ENCODE data around the gene AREG. TPM values are rescaled to one million over a fixed set of nuclear protein-coding genes. Genes with fewer than 3 reads are reported as not detected.
"Not testable (repeated sequence)": the region's sequence is repeated elsewhere in the genome, so short reads cannot be mapped to it uniquely, and the experiment has no call there.

Gene AREG, protein sequence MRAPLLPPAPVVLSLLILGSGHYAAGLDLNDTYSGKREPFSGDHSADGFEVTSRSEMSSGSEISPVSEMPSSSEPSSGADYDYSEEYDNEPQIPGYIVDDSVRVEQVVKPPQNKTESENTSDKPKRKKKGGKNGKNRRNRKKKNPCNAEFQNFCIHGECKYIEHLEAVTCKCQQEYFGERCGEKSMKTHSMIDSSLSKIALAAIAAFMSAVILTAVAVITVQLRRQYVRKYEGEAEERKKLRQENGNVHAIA
- 116 and 128 TPM in 2 replicates for total RNA-seq
- 129 and 135 TPM in 2 replicates for polyA plus RNA-seq

DNA sequence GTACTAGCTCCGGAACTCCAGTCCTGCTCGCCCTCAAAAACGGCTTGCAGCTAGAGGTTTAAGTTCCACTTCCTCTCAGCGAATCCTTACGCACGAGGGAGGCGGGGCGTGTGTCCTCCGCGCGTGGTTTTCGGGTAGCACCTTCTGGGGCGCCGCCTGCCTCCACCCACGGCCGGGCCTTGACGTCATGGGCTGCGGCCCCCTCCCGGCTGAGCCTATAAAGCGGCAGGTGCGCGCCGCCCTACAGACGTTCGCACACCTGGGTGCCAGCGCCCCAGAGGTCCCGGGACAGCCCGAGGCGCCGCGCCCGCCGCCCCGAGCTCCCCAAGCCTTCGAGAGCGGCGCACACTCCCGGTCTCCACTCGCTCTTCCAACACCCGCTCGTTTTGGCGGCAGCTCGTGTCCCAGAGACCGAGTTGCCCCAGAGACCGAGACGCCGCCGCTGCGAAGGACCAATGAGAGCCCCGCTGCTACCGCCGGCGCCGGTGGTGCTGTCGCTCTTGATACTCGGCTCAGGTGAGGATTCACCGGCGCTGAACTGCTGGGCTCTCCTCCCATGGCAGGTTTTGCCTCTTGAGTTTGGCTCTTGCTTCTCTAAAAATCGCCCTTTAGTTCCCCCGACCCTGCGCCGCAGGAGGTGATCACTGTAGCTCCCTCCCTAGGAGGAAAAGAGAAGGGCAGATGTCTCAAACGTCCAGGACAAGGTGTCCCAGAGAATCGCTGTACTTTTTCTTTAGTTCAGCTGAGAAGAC lies at the start of gene AREG:
Gene AREG (plus strand): TSS at position 246 of the 752 bp plus-strand sequence. CDS start 210 bp downstream, at position 456.
- Histone ChIP-seq H3K36me3 (replicated peaks; ENCODE audit: insufficient read depth, low read depth) (no peaks in the 10 kb centered on the region), H2AFZ (peak within 1 kb of the TSS; percentile 82), H3K79me2 (peaks cover 7% of the 10 kb centered on the region), H3K27me3 (no peaks in the 10 kb centered on the region), H3K27ac (peak within 1 kb of the TSS; percentile 91), H4K20me1 (ENCODE audit: insufficient read depth, poor library complexity, severe bottlenecking) (no peaks in the 10 kb centered on the region), H3K4me3 (peak within 1 kb of the TSS; percentile 57), H3K9me3 (ENCODE audit: low read depth) (no peaks in the 10 kb centered on the region), H3K4me1 (ENCODE audit: insufficient read depth) (no peaks in the 10 kb centered on the region), H3K4me2 (peak within 1 kb of the TSS; percentile 91), H3K9me2 (replicated peaks; ENCODE audit: insufficient read depth) (no peaks in the 10 kb centered on the region)
- peak; percentile 91 for DNase-seq (ENCODE audit: low spot score)
- under 1% methylated on average over 61 of the region's 64 CpGs for WGBS (ENCODE audit: low lambda C conversion rate, missing lambda C conversion rate)
- TF ChIP-seq EZH2phosphoT487 (IDR thresholded peaks at IDR 0.05; ENCODE audit: low read depth, severe bottlenecking, unreplicated experiment) (no peak), EZH2 (IDR thresholded peaks at IDR 0.05; ENCODE audit: borderline replicate concordance) (no peak)
- TF ChIP-seq, protein P1, sequence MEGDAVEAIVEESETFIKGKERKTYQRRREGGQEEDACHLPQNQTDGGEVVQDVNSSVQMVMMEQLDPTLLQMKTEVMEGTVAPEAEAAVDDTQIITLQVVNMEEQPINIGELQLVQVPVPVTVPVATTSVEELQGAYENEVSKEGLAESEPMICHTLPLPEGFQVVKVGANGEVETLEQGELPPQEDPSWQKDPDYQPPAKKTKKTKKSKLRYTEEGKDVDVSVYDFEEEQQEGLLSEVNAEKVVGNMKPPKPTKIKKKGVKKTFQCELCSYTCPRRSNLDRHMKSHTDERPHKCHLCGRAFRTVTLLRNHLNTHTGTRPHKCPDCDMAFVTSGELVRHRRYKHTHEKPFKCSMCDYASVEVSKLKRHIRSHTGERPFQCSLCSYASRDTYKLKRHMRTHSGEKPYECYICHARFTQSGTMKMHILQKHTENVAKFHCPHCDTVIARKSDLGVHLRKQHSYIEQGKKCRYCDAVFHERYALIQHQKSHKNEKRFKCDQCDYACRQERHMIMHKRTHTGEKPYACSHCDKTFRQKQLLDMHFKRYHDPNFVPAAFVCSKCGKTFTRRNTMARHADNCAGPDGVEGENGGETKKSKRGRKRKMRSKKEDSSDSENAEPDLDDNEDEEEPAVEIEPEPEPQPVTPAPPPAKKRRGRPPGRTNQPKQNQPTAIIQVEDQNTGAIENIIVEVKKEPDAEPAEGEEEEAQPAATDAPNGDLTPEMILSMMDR (IDR thresholded peaks at IDR 0.05; ENCODE audit: poor library complexity): peak; percentile 57

DNA sequence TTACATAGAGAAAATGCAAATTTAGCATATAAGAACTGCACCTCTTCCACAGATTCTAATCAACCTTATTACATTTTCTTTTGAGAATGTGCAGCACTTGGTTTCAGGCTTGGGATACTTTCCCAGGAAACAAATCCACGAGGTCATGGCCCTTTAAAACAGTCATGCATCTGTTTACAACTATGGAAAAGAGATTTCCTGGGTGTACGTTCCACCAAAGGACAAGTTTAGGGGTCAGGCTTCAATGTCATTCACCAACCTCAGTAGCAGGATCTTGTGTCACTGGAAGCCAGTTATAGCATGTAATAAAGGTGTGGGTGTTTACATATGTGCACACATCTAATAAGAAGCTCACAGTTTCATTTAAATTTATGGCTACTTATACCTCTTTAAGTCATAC lies 49.3 kb upstream of the AREG start:
- Histone ChIP-seq H3K4me3 (no peak overlapping the region), H4K20me1 (ENCODE audit: insufficient read depth, poor library complexity, severe bottlenecking) (no peaks in the 10 kb centered on the region), H3K36me3 (replicated peaks; ENCODE audit: insufficient read depth, low read depth) (no peaks in the 10 kb centered on the region), H3K79me2 (no peaks in the 10 kb centered on the region), H2AFZ (no peak overlapping the region), H3K4me1 (ENCODE audit: insufficient read depth) (no peaks in the 10 kb centered on the region), H3K27me3 (no peaks in the 10 kb centered on the region), H3K9me3 (ENCODE audit: low read depth) (no peaks in the 10 kb centered on the region), H3K27ac (no peak overlapping the region), H3K9me2 (replicated peaks; ENCODE audit: insufficient read depth) (no peaks in the 10 kb centered on the region), H3K4me2 (no peak overlapping the region)
- DNase-seq (ENCODE audit: low spot score): no peak
- TF ChIP-seq, protein P1 (IDR thresholded peaks at IDR 0.05; ENCODE audit: poor library complexity): no peak
- TF ChIP-seq EZH2phosphoT487 (IDR thresholded peaks at IDR 0.05; ENCODE audit: low read depth, severe bottlenecking, unreplicated experiment) (no peak), EZH2 (IDR thresholded peaks at IDR 0.05; ENCODE audit: borderline replicate concordance) (no peak)
- 36% methylated on average over 2 of the region's 2 CpGs for WGBS (ENCODE audit: low lambda C conversion rate, missing lambda C conversion rate)

DNA sequence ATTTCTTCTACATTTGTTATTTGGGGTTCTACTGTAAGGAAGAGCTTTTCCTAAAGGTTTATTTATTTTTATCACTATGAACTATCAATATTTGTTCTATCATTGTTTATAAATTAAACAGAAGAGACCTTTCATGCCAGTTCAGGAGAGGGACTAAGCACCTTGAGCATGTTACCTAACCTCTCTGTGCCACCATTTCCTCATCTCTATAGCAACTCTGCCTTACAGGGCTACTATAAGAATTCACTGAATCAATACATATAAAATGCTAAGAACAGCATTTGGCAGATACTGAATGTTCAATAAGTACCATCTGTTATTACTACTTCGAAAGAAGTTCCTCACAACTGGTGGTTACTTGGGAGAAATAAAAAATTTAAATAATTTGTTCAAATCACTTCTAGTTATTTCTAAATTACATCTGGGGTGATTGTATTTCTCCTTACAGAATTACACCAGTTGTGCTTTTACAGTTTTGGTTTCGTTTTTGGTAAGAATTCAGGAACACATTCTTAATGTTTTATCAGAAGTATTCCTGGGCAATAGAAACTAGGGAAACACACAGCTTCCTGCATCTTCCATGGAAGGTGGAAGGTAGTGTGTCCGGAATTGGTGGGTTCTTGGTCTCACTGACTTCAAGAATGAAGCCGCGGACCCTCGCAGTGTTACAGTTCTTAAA lies 47.0 kb upstream of the AREG start:
- H2AFZ ChIP-seq: no peak overlapping the region
- no peak overlapping the region for H3K4me2 ChIP-seq
- H3K27me3 ChIP-seq: no peaks in the 10 kb centered on the region
- TF ChIP-seq, protein P1 (IDR thresholded peaks at IDR 0.05; ENCODE audit: poor library complexity): no peak
- TF ChIP-seq EZH2 (IDR thresholded peaks at IDR 0.05; ENCODE audit: borderline replicate concordance) (no peak), EZH2phosphoT487 (IDR thresholded peaks at IDR 0.05; ENCODE audit: low read depth, severe bottlenecking, unreplicated experiment) (no peak)
- WGBS (ENCODE audit: low lambda C conversion rate, missing lambda C conversion rate): 77% methylated on average over 6 of the region's 6 CpGs
- H3K4me3 ChIP-seq: no peak overlapping the region
- no peaks in the 10 kb centered on the region for H3K36me3 ChIP-seq (replicated peaks; ENCODE audit: insufficient read depth, low read depth)
- H3K9me2 ChIP-seq (replicated peaks; ENCODE audit: insufficient read depth): no peaks in the 10 kb centered on the region
- H3K4me1 ChIP-seq (ENCODE audit: insufficient read depth): no peaks in the 10 kb centered on the region
- no peaks in the 10 kb centered on the region for H3K9me3 ChIP-seq (ENCODE audit: low read depth)
- no peaks in the 10 kb centered on the region for H4K20me1 ChIP-seq (ENCODE audit: insufficient read depth, poor library complexity, severe bottlenecking)
- no peak overlapping the region for H3K27ac ChIP-seq
- no peak for DNase-seq (ENCODE audit: low spot score)
- no peaks in the 10 kb centered on the region for H3K79me2 ChIP-seq

DNA sequence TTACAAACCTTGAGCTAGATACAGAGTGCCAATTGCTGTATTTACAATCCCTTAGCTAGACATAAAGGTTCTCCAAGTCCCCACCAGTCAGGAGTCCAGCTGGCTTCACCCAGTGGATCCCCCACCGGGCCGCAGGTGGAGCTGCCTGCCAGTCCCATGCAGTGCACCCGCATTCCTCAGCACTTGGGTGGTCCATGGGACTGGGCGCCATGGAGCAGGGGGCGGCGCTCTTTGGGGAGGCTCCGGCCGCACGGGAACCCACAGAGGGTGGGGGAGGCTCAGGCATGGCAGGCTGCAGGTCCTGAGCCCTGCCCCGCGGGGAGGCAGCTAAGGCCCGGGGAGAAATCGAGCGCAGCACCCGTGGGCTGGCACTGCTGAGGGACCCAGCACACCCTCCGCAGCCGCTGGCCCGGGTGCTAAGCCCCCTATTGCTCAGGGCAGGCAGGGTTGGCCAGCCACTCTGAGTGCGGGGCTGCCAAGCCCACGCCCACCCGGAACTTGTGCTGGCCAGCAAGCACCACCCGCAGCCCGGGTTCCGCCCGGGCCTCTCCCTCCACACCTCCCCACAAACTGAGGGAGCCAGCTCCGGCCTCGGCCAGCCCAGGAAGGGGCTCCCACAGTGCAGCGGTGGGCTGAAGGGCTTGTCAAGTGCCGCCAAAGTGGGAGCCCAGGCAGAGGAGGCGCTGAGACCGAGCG lies 45.9 kb upstream of the AREG start:
- H4K20me1 ChIP-seq (ENCODE audit: insufficient read depth, poor library complexity, severe bottlenecking); H3K9me2 ChIP-seq (replicated peaks; ENCODE audit: insufficient read depth); H3K4me1 ChIP-seq (ENCODE audit: insufficient read depth); H3K4me3 ChIP-seq; H2AFZ ChIP-seq; H3K4me2 ChIP-seq; H3K36me3 ChIP-seq (replicated peaks; ENCODE audit: insufficient read depth, low read depth); H3K27me3 ChIP-seq; DNase-seq (ENCODE audit: low spot score); H3K27ac ChIP-seq; H3K9me3 ChIP-seq (ENCODE audit: low read depth); H3K79me2 ChIP-seq: not testable (repeated sequence)
- WGBS (ENCODE audit: low lambda C conversion rate, missing lambda C conversion rate): 94% methylated on average over 31 of the region's 32 CpGs
